Peyer's patch (tissue), 4 donors: ENCODE results near the gene ZNF613.

Source experiments
- POLR2A ChIP-seq, 2 donors: fragments of 450-650 bp; IDR thresholded peaks; one replicate each; pipeline ENCODE4 v1.5.1; 2017; ENCODE audit warnings: antibody characterized with exemption in 2 of 2, mild to moderate bottlenecking in 2 of 2, moderate library complexity in 2 of 2
- TF ChIP-seq, protein P1 (sequence below), 6 experiments: fragments of 450-650 bp in 4 of 6; fragments of 200-600 bp in 2 of 6; sonication (generic) in 1 of 6; IDR thresholded peaks; one replicate each; pipeline ENCODE4 v1.5.1; 2017 to 2019; ENCODE audit warnings: antibody characterized with exemption in 6 of 6, mild to moderate bottlenecking in 3 of 6, moderate library complexity in 1 of 6

- TF ChIP-seq POLR2A (IDR thresholded peaks at IDR 0.05), result no peak
- TF ChIP-seq, protein P1, sequence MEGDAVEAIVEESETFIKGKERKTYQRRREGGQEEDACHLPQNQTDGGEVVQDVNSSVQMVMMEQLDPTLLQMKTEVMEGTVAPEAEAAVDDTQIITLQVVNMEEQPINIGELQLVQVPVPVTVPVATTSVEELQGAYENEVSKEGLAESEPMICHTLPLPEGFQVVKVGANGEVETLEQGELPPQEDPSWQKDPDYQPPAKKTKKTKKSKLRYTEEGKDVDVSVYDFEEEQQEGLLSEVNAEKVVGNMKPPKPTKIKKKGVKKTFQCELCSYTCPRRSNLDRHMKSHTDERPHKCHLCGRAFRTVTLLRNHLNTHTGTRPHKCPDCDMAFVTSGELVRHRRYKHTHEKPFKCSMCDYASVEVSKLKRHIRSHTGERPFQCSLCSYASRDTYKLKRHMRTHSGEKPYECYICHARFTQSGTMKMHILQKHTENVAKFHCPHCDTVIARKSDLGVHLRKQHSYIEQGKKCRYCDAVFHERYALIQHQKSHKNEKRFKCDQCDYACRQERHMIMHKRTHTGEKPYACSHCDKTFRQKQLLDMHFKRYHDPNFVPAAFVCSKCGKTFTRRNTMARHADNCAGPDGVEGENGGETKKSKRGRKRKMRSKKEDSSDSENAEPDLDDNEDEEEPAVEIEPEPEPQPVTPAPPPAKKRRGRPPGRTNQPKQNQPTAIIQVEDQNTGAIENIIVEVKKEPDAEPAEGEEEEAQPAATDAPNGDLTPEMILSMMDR (IDR thresholded peaks at IDR 0.05), result no peak
Observed at GRCh38 chr19:51921949-51922348, 5.3 kb upstream of the ZNF613 start.
